GM12878 (cell line): ENCODE results near the gene FAM120A.

ENCODE experiments used
- ATF7 ChIP-seq: fragments of 450-650 bp; IDR thresholded peaks from 2 replicates; pipeline ENCODE4 v1.6.1; 2016; ENCODE audit warnings: low read depth, mild to moderate bottlenecking
- BCLAF1 ChIP-seq: fragments of 450-650 bp; IDR thresholded peaks from 2 replicates; pipeline ENCODE4 v1.6.1; 2017; ENCODE audit warnings: antibody characterized with exemption, mild to moderate bottlenecking, moderate library complexity
- CTCF ChIP-seq, 3 experiments: IDR thresholded peaks in 2 of 3; conservative IDR thresholded peaks in 1 of 3; 2 replicates each; pipeline ENCODE4 v1.5.1; 2011; ENCODE audit warnings: low read depth in 3 of 3, low read length in 3 of 3, mild to moderate bottlenecking in 3 of 3, control low read depth in 2 of 3, moderate library complexity in 2 of 3, inconsistent platforms in 1 of 3, mixed read lengths in 1 of 3; ENCODE audit not compliant: control insufficient read depth in 2 of 3, insufficient read depth in 1 of 3; ENCODE audit errors: extremely low read depth in 1 of 3
- NFYB ChIP-seq: IDR thresholded peaks from 2 replicates; pipeline ENCODE4 v1.6.1; 2011; ENCODE audit warnings: low read depth, mild to moderate bottlenecking, low read length, improper control_type of control experiment, moderate library complexity; ENCODE audit not compliant: insufficient read depth
- ZNF274 ChIP-seq: IDR thresholded peaks from one replicate; pipeline ENCODE4 v1.8.0; 2011; ENCODE audit not compliant: insufficient read length, insufficient read depth

- TF ChIP-seq CTCF (IDR thresholded peaks at IDR 0.05 in 2 of 3, conservative IDR thresholded peaks at IDR 0.05 in 1 of 3; ENCODE audit: control insufficient read depth in 2 of 3, extremely low read depth in 1 of 3, insufficient read depth in 1 of 3, low read depth in 3 of 3, low read length in 3 of 3) (no peak), ATF7 (no peak), BCLAF1 (no peak), ZNF274 (no peak), NFYB (no peak)
Observed at GRCh38 chr9:93413530-93413929, 38.0 kb upstream of the FAM120A start.
